NOMO-1 treated with dmso at 0.1 percent for 144 hours (cell line): ENCODE results near the gene STARD3NL.
A peak's percentile ranks its signal among the peaks of the same experiment; 100 is the strongest.
"Not testable (repeated sequence)": the region's sequence is repeated elsewhere in the genome, so short reads cannot be mapped to it uniquely, and the experiment has no call there.

ENCODE experiments used
- DNase-seq: peaks from one replicate; lab custom pipeline; 2025; ENCODE audit not compliant: unreplicated experiment; lab: John Stamatoyannopoulos, UW

STARD3NL gene

DNA sequence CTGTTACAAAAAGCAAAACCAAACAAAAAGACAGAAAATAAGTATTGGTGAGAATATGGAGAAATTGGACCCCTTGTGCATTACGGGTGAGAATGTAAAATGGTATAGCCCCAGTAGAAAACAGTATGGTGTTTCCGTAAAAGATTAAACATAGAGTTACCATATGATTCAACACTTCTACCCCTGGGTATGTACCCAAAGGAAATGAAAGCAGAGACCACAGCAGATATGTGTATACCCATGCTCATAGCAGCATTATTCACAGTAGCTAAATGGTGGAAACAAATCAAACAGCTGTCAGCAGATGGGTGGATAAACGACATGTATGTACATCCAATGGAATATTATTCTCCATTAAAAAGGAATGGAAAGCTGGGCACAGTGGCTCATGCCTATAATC, 42.4 kb downstream of the STARD3NL start:
- no peak for DNase-seq

DNA sequence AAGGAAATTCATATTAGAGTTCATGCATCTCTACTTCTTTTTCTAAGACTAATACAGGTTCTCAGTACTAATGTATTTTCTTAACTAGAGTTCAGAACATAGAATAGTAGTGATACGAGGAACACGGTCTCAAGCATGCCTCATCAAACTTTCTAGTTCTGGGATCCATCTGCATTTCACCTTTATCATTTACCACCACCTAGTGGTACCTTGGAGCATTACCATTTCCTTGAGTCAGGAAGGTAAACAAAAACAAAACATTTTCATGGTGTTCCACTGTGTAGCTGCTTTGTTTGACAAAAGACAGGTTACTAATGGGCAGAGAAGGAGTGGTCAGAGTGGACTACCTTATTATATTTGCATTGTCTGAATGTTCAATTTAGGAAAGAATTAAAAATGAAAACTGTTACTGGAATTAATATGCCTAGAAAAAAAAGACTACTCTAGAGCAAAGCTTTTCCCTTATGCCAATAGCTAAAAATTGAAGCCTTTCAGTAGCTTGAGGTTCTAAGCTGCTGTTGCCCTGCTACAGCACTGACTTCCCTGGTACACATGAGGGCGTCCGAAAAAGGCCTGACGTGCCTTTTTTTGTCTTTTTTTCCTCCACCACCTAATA, 44.5 kb downstream of the STARD3NL start:
- peak; percentile 25 for DNase-seq

GRCh38 chr7:38223306-38223705, 45.3 kb downstream of the STARD3NL start:
- peak; percentile 31 for DNase-seq

DNA sequence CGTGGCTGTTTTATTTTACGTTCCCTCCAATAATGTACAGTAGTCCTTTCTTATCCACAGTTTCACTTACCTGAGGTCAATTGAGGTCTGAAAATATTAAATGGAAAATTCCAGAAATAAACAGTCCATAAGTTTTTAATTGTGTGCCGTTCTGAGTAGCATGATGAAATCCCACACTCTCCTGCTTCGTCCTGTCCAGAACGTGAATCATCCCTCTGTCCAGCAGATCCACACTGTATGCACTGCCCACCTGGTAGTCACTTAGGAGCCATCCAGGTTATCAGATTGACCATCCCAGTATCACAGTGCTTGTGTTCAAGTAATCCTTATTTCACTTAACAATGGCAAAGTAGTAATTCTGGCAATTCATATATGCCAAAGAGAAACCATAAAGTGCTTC, 46.3 kb downstream of the STARD3NL start:
- no peak for DNase-seq

DNA sequence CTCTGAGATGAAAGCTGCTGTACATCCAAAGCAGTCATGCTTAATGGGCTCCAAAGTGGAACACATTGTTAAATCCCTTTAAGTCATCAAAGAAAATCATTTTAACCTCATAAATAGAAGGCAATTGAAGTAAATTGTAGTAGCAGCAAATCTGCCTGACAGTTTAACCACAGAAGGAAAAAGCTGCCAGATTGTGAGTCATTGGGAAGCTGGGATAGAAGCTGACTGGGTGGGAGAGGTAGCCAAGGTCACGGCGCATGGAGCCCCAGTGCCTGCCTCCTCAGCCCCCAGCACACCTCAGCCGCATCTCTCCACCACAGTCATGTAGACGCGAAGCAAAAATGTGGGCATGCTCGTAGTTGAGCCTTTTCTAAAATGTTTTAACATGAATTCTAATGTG, 51.3 kb downstream of the STARD3NL start:
- DNase-seq: no peak

- DNase-seq: no peak
Observed at GRCh38 chr7:38229884-38230642, 52.0 kb downstream of the STARD3NL start.

- DNase-seq: peak; percentile 85
Observed at GRCh38 chr7:38232502-38233366, 54.7 kb downstream of the STARD3NL start.

DNA sequence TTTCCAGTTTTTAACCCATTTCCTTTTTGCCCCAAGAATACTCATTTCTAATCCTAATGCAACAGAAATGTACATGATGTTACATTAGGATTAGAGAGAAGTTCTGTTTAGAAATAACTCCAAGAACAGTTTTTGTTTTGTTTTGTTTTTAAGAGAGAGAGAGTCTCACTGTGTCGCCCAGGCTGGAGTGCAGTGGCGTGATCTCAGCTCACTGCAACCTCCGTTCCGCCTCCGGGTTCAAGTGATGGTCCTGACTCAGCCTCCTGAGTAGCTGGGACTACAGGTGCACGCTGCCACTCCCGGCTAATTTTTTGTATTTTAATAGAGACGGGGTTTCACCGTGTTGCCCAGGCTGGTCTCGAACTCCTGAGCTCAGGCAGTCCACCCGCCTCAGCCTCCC, 56.7 kb downstream of the STARD3NL start:
- not testable (repeated sequence) for DNase-seq

DNA sequence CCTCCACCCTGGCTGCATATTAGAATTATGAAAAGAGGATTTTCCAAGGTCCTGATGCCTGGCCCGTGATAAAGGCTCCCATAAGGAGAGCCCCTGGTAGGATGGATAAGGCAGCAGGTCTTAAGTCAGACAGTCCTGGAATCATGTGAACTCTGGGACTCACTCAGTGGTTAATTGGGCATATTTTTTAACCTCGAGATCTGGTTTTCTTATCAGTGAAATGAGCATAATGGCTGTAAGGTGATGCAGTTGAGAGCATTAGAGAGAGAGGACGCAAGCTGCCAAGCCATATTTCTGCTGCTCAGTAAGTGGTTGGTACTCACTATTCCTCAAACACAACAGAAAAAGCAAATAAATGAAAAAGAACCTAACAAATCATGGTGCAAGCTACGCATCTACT, 57.6 kb downstream of the STARD3NL start:
- DNase-seq: no peak

- not testable (repeated sequence) for DNase-seq
Observed at GRCh38 chr7:38239129-38239528, 61.1 kb downstream of the STARD3NL start.

GRCh38 chr7:38241071-38241470, 63.0 kb downstream of the STARD3NL start:
- no peak for DNase-seq

- DNase-seq: no peak
Observed at GRCh38 chr7:38242814-38243213, 64.8 kb downstream of the STARD3NL start.

- peak; percentile 27 for DNase-seq
Observed at GRCh38 chr7:38243345-38243744, 65.3 kb downstream of the STARD3NL start.

DNA sequence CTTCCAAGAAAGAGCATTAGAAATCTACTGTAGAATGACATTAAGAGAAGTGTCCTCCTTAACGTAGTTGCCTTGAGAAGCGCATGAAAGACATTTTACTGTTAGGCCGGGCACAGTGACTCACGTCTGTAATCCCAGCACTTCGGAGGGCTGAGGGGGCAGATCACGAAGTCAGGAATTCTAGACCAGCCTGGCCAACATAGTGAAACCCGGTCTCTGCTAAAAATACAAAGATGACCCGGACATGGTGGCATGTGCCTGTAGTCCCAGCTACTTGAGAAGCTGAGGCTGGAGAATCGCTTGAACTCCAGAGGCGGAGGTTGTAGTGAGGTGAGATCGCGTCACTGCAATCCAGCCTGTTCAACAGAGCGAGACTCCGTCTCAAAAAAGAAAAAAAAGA, 66.5 kb downstream of the STARD3NL start:
- DNase-seq: no peak

DNA sequence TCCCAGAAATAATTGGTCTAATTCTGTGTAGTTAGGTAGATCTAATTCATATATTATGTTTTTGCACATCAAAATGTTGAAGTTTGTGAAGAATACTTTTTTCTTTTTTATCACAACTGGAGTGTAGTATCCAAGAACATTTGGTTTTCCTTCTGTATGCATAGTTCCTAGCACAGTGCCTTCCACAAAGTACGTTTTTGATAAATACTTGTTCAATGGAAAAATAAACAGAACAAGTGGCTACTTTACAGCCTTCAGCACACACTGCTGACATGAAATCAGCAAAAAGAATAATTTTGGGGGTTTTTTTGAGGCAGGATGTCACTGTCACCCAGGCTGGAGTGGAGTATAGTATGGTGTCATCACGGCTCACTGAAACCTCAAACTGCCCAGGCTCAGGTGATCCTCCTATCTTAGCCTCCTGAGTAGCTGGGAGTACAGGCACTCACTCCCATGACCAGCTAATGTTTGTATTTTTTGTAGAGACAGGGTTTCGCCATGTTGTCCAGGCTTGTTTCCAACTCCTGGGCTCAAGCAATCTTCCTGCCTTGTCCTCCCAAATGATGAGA, 67.4 kb downstream of the STARD3NL start:
- DNase-seq: no peak

- no peak for DNase-seq
Observed at GRCh38 chr7:38248069-38248567, 70.1 kb downstream of the STARD3NL start.

GRCh38 chr7:38249849-38250248, 71.8 kb downstream of the STARD3NL start:
- not testable (repeated sequence) for DNase-seq

DNA sequence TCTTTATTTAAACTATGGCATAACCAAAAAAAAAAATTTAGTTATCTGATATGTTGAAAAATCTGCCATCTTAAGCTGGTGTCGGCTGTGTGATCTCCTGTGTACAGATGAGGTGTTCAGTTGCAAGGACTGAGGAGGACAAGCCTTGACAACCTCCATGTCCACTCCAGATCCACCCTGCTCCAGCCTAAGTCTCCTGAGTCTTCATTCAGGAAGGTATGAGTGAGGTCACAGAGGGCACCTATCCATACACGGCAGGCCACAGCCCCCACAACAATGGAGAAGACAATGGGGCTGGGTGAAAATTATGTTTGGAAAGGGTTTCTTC, 79.3 kb downstream of the STARD3NL start:
- DNase-seq: no peak

DNA sequence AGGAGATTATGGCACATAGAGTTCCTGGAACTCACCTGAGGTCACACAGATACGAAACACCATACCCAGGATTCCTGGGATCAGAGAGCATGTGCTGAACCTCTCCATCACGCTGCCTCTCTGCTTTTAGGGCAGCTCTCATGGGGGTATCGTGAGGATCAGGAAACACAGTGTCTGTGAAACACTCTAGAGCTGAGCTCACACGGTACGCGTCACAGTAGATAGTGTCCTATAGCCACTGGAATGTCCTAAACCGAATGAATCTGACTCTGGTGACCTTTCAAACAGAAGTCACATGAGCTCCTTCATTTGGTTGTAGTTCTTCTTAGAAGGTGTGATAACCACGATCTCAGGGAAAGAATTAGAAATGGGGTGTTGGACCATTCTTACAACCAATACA, 81.1 kb downstream of the STARD3NL start:
- DNase-seq: not testable (repeated sequence)

- DNase-seq: not testable (repeated sequence)
Observed at GRCh38 chr7:38261601-38262000, 83.6 kb downstream of the STARD3NL start.

GRCh38 chr7:38262026-38262425, 84.0 kb downstream of the STARD3NL start:
- DNase-seq: not testable (repeated sequence)
